ENCODE measurements around the gene SLC7A10. TPM values are rescaled to one million over a fixed set of nuclear protein-coding genes. Genes with fewer than 3 reads are reported as not detected.
"Not testable (repeated sequence)": the region's sequence is repeated elsewhere in the genome, so short reads cannot be mapped to it uniquely, and the experiment has no call there.

The SLC7A10 gene
- total RNA-seq, 2 donors from 2014 or later = 0.58 to 4.0 TPM

- intact Hi-C loops (cut with DNase I) = no loop called here
- peak in 1 of 2 donors; percentile 5 for ATAC-seq
- no peak for DNase-seq
Measured at GRCh38 chr19:33195645-33196347, 29.9 kb downstream of the SLC7A10 start.

GRCh38 chr19:33194886-33195644 is 30.6 kb downstream of the SLC7A10 start:
- ATAC-seq (peak; percentile 75 to 82), DNase-seq (peak; percentile 45)
- intact Hi-C loops (cut with DNase I) = no loop called here

- no peak for DNase-seq
- intact Hi-C loops (cut with DNase I) = no loop called here
- peak; percentile 36 to 37 for ATAC-seq
Measured at GRCh38 chr19:33194532-33194885, 31.1 kb downstream of the SLC7A10 start.

GRCh38 chr19:33193865-33194362 is 31.7 kb downstream of the SLC7A10 start, which contains the start of gene LRP3:
Gene LRP3 (plus strand): TSS chr19:33194330. CDS start chr19:33194786, 456 bp downstream.
- ATAC-seq = peak; percentile 77 to 78
- DNase-seq = no peak
- intact Hi-C loops (cut with DNase I) = no loop called here

GRCh38 chr19:33193269-33193864 is 32.3 kb downstream of the SLC7A10 start:
- intact Hi-C loops (cut with DNase I) = no loop called here
- ATAC-seq = no peak
- DNase-seq = no peak

- no peak for DNase-seq
- intact Hi-C loops (cut with DNase I) = no loop called here
- no peak for ATAC-seq
Measured at GRCh38 chr19:33192010-33192409, 33.6 kb downstream of the SLC7A10 start.

- ATAC-seq = no peak
- intact Hi-C loops (cut with DNase I) = no loop called here
- no peak for DNase-seq
Measured at GRCh38 chr19:33191501-33191900, 34.1 kb downstream of the SLC7A10 start.

- DNase-seq; ATAC-seq; intact Hi-C loops (cut with DNase I): not testable (repeated sequence)
Measured at GRCh38 chr19:33191092-33191491, 34.6 kb downstream of the SLC7A10 start.

GRCh38 chr19:33189453-33189852 is 36.2 kb downstream of the SLC7A10 start:
- ATAC-seq (no peak), DNase-seq (no peak)
- intact Hi-C loops (cut with DNase I) = no loop called here

- intact Hi-C loops (cut with DNase I) = no loop called here
- ATAC-seq = no peak
- no peak for DNase-seq
Measured at GRCh38 chr19:33187183-33187540, 38.5 kb downstream of the SLC7A10 start.

GRCh38 chr19:33186431-33187182 is 39.0 kb downstream of the SLC7A10 start:
- no peak for ATAC-seq

GRCh38 chr19:33177417-33177979 is 48.2 kb downstream of the SLC7A10 start:
- ATAC-seq (no peak), DNase-seq (no peak)
- intact Hi-C loops (cut with DNase I) = no loop called here

More at GRCh38 chr19:33186431-33187182, 39.0 kb downstream of the SLC7A10 start:
- intact Hi-C loops (cut with DNase I) = no loop called here
- no peak for DNase-seq

- DNase-seq (peak; percentile 97), ATAC-seq (peak; percentile 94 to 96)
- intact Hi-C loops (cut with DNase I) = no loop called here
Measured at GRCh38 chr19:33176670-33177416, 48.8 kb downstream of the SLC7A10 start.

- ATAC-seq = peak; percentile 13 to 14
- peak; percentile 43 for DNase-seq
- intact Hi-C loops (cut with DNase I) = no loop called here
Measured at GRCh38 chr19:33175886-33176669, 49.6 kb downstream of the SLC7A10 start.

GRCh38 chr19:33175156-33175782 is 50.4 kb downstream of the SLC7A10 start:
- DNase-seq (no peak), ATAC-seq (no peak)
- intact Hi-C loops (cut with DNase I) = no loop called here

GRCh38 chr19:33174186-33174585 is 51.5 kb downstream of the SLC7A10 start:
- no peak for ATAC-seq
- intact Hi-C loops (cut with DNase I) = no loop called here

GRCh38 chr19:33171916-33172359 is 53.7 kb downstream of the SLC7A10 start:
- ATAC-seq = no peak
- no peak for DNase-seq
- intact Hi-C loops (cut with DNase I) = no loop called here

More at GRCh38 chr19:33174186-33174585, 51.5 kb downstream of the SLC7A10 start:
- DNase-seq = no peak
